Uterus (tissue), 2 donors: Measurements from ENCODE around the gene PJVK.

Experiments
- POLR2A ChIP-seq, 2 donors: fragments of 450-650 bp; IDR thresholded peaks; one replicate each; pipeline ENCODE4 v1.6.1; 2016; ENCODE audit warnings: antibody characterized with exemption in 2 of 2, mild to moderate bottlenecking in 1 of 2, moderate library complexity in 1 of 2
- TF ChIP-seq, protein P1 (sequence below), 4 experiments: fragments of 200-600 bp in 2 of 4; fragments of 450-650 bp in 2 of 4; sonication (generic) in 2 of 4; IDR thresholded peaks; one replicate each; pipeline ENCODE4 v1.5.1; 2016 to 2019; ENCODE audit warnings: antibody characterized with exemption in 4 of 4, mild to moderate bottlenecking in 2 of 4, moderate library complexity in 1 of 4

DNA sequence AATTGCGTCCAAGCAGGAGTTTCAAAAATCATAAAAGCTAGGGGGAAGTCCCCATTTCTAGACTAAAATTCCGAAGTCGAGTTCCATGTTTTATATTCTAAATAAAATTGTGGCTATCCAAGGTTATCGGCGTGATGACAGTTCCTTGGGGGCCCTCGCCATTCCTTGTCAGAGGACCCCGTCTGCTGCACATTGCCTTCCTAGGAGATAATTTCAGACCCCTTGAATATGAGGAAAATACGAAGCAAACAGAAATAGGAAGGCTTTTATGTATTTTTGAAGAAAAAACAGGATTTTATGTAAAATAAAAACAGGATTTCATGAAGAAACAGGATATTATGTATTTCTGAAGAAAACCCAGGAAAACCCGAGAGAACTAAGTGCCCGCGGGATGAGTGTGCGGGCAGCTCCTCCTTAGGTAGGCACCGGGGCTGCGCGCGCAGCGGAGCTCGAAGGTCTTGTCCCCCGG, 28.6 kb downstream of the PJVK start:
- TF ChIP-seq, protein P1, sequence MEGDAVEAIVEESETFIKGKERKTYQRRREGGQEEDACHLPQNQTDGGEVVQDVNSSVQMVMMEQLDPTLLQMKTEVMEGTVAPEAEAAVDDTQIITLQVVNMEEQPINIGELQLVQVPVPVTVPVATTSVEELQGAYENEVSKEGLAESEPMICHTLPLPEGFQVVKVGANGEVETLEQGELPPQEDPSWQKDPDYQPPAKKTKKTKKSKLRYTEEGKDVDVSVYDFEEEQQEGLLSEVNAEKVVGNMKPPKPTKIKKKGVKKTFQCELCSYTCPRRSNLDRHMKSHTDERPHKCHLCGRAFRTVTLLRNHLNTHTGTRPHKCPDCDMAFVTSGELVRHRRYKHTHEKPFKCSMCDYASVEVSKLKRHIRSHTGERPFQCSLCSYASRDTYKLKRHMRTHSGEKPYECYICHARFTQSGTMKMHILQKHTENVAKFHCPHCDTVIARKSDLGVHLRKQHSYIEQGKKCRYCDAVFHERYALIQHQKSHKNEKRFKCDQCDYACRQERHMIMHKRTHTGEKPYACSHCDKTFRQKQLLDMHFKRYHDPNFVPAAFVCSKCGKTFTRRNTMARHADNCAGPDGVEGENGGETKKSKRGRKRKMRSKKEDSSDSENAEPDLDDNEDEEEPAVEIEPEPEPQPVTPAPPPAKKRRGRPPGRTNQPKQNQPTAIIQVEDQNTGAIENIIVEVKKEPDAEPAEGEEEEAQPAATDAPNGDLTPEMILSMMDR (IDR thresholded peaks at IDR 0.05) = no peak
- TF ChIP-seq POLR2A (IDR thresholded peaks at IDR 0.05) = no peak
